ENCODE results near the gene CGREF1. TPM values are rescaled to one million over a fixed set of nuclear protein-coding genes. Genes with fewer than 3 reads are reported as not detected.

The CGREF1 gene
- total RNA-seq, 1 donor from 2014 or later, result 2.3 TPM

- no peak overlapping the region for H3K4me3 ChIP-seq (ENCODE audit: low read depth, low read length)
- DNase-seq (ENCODE audit: low read depth), result no peak
- TF ChIP-seq CTCF (conservative IDR thresholded peaks at IDR 0.05; ENCODE audit: low read depth, low read length), result no peak
Measured at GRCh38 chr2:27059141-27059820, 59.6 kb downstream of the CGREF1 start.

- H3K4me3 ChIP-seq (ENCODE audit: low read depth, low read length), result no peak overlapping the region
- DNase-seq (ENCODE audit: low read depth), result no peak
- TF ChIP-seq CTCF (conservative IDR thresholded peaks at IDR 0.05; ENCODE audit: low read depth, low read length), result no peak
Measured at GRCh38 chr2:27058210-27058609, 60.7 kb downstream of the CGREF1 start.

GRCh38 chr2:27057184-27057583 is 61.7 kb downstream of the CGREF1 start:
- no peak for TF ChIP-seq CTCF (conservative IDR thresholded peaks at IDR 0.05; ENCODE audit: low read depth, low read length)
- no peak for DNase-seq (ENCODE audit: low read depth)
- no peak overlapping the region for H3K4me3 ChIP-seq (ENCODE audit: low read depth, low read length)

GRCh38 chr2:27054721-27055120 is 64.2 kb downstream of the CGREF1 start:
- no peak overlapping the region for H3K4me3 ChIP-seq (ENCODE audit: low read depth, low read length)
- no peak for TF ChIP-seq CTCF (conservative IDR thresholded peaks at IDR 0.05; ENCODE audit: low read depth, low read length)
- no peak for DNase-seq (ENCODE audit: low read depth)

GRCh38 chr2:27053776-27054175 is 65.2 kb downstream of the CGREF1 start:
- H3K4me3 ChIP-seq (ENCODE audit: low read depth, low read length), result no peak overlapping the region
- no peak for DNase-seq (ENCODE audit: low read depth)
- no peak for TF ChIP-seq CTCF (conservative IDR thresholded peaks at IDR 0.05; ENCODE audit: low read depth, low read length)

- no peak for DNase-seq (ENCODE audit: low read depth)
- no peak overlapping the region for H3K4me3 ChIP-seq (ENCODE audit: low read depth, low read length)
- no peak for TF ChIP-seq CTCF (conservative IDR thresholded peaks at IDR 0.05; ENCODE audit: low read depth, low read length)
Measured at GRCh38 chr2:27053321-27053720, 65.6 kb downstream of the CGREF1 start.
